GM19452 (cell line): ENCODE data around the gene LRRC75B.

Experiments
- ATAC-seq: cut with Tn5 transposase; IDR thresholded peaks from one replicate; pipeline ENCODE4 v1.9.1; 2021; ENCODE audit not compliant: unreplicated experiment

LRRC75B gene

GRCh38 chr22:24587948-24588347 lies 4.9 kb downstream of the LRRC75B start:
- no peak for ATAC-seq

DNA sequence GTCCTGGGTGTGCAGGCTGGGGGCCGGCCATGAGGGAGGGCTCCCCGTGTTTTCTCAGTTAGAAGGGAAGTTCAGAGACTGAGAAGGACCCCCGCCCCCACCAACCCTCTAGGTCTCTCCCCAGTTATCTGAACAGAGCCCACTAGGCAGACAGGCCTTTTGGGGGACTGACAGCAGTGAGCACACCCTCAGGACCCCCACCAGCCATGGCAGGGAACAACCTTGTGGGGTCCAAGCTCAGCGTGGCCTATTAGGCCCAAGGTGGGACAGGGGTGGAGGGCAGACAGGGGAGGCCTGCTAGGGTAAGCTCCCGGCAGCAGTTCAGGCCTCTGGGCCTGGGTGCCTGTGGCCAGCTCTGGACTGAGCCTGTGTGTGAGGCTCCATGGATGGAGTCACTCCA lies 5.6 kb downstream of the LRRC75B start:
- no peak for ATAC-seq

GRCh38 chr22:24585927-24586546 lies 6.8 kb downstream of the LRRC75B start:
- ATAC-seq: no peak

GRCh38 chr22:24585461-24585860 lies 7.4 kb downstream of the LRRC75B start:
- ATAC-seq: no peak

- no peak for ATAC-seq
Measured at GRCh38 chr22:24584871-24585411, 7.9 kb downstream of the LRRC75B start.

DNA sequence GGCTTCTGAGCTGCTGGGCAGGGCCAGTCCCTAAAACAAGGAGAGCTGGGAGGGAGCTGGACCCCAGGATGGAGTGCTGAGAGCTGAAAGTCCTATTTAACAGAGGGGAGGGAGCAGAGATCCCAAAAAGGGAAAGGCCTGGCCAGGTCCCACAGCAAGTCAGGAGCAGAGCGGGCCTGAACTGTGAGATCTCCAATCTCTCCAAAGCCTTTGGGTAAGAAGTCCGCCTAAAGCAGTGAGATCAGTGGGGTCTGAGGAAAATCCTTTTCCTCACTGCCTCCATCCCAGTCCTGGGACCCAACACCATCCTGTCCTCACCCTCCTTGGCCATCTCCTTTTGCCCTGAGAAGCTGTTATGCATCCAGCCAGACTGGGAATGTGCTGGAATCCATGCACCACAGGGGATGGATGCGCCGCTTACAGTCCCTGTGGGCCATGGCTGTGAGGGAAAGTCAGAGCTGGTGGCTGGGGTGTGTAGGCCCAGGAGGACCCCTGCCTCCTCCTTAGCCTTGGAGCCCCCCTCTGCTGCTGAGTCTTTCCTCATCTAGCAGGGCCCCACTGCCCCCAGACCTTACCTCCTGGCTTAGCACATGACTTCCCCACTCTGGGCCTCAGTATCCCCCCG lies 8.6 kb downstream of the LRRC75B start:
- ATAC-seq: no peak

DNA sequence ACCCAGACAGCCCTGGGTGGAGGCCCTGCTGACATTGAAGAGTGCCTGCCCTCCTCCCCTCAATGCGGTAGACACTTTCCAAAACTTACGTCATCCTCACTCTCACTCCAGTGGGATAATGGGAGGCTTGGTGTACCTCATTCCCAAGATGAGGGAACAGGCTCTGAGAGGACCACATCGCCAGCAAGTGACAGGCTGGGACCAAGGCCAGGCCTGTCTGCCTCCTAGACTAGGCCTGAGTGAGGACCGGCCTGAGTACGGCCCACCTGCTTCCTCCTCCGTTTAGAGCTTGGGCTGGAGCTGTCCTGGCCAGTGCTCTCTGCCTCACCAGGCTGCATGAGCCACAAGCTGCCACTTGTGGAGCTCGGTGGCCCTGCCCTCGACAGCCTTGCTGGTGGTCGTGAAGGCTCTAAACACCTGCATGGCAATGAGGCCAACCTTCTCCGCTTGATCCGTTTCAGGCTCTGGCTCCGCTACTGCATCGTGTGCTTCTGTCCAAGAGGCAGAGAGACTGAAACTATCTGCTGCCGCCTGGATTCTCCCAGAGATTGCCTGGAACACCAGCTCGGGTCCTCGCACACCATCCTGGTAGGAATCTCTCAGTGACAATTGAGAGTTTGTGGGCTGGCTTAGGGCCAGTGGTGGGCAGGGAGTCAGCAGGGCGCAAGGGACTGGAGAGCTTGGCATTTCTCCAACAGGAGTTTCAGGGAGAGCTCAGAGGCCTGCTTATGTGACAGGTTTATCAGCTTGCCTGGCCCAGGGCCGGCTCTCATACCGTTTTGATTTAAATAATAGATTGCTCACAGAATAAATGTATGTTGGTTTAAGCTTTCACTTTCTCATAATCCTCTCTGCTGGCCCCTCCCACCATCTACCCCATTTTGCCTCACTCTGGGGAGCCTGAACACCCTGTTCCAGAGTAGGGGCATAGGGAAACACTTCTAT lies 9.4 kb downstream of the LRRC75B start:
- ATAC-seq: no peak

- no peak for ATAC-seq
Measured at GRCh38 chr22:24582056-24582814, 10.6 kb downstream of the LRRC75B start.

DNA sequence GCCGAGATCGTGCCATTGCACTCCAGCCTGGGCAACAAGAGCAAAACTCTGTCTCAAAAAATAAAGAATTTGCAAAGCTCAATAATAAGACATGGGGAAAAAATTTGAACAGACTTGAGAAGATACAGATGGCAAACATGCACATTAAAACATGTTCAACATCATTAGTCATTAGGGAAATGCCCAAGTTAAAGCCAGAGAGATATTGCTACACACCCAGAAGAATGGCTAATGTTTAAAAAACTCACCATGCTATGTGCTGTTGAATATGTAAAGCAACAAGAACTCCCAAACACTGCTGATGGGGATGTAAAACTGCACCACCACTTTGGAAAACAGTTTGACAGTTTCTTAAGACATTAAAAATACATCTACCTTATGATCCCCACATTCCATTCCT lies 12.6 kb downstream of the LRRC75B start:
- ATAC-seq: no peak

DNA sequence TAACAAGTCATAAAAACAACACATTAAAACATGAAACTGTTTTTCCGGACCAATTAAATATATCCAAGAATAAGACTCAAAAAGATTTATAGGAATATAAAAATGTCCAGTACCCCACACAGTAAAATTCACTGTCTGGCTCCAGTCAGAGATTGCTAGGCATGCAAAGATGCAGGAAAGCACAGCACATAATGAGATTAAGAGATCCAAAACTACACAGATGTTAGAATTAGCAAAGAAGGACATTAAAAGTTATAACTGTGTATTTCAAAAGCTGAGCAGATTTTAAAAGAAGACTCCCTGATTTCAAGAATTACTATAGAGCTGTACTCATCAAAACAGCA lies 13.6 kb downstream of the LRRC75B start:
- no peak for ATAC-seq

DNA sequence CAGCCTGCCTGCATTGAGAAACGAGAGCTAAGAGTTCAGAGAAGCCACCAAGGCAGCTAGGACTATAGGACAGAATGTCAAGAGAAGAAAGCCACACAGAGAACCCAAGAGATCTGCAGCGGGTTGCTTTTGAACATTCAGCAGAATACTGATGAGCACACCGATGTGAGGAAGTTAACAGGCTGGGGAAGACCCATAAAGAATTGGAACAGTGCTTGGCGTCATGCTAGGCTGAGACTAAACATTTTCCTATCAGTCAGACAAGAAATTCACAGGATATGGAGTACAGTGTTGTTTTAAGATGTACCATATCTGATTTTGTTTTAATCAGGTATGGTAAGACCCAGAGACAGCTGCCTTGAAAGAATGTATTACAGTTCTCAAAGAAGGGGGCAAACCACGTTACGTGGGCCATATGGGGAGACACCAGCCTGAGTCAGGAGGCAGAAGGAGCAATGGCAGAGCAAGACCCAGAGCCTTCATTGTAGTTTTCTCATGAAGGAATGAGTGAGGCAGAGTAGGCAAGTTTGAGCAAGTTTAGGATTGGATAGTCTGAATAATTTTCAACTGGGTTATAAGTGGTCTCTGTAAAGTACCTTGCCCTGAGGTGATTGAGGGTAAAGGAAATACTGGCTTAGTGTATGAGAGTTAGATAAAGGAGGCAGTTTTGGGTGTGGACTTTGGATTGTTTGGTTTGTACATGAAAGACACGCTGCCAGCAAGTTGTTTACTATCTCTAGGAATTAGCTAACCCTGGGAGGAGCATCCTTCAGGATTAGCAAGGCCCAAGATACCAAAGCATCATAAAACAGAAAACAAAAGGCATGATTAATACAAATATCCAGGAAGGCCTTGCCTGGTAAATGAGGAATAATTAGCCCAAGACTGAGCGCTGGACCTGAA lies 14.3 kb downstream of the LRRC75B start:
- no peak for ATAC-seq

GRCh38 chr22:24576778-24577177 lies 16.1 kb downstream of the LRRC75B start:
- ATAC-seq: no peak

DNA sequence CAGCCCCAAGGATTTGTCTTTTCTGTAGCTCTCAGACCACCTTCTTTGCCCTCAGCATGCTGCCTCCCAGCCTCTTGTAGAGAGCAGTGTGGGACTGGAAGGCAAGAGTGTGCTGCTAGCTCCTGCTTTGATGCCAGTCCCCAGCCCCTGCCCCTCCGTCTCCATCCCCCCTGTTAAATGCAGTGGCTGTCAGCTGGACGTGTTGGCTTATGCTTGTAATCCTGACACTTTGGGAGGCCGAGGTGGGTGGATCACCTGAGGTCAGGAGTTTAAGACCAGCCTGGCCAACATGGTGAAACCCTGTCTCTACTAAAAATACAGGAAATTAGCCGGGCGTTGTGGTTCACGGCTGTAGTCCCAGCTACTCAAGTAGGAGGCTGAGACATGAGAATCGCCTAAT lies 21.6 kb downstream of the LRRC75B start:
- ATAC-seq: no peak

DNA sequence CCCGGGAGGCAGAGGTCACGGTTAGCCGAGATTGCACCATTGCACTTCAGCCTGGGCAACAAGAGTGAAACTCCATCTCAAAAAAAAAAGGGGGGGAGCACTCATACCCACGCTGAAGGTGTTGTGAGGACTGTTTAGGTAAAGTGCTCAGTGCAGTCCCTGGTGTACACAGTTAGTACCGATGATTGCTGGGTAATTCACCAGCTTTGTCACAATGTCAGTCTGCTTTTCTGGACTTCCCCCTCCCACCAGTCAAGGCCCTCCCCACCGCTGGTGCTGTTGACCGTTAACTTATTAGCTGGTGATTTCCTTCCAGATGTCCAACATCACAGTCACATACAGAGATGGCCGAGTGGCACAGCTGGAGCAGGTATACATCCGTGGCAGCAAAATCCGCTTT lies 25.2 kb downstream of the LRRC75B start:
- ATAC-seq: no peak

DNA sequence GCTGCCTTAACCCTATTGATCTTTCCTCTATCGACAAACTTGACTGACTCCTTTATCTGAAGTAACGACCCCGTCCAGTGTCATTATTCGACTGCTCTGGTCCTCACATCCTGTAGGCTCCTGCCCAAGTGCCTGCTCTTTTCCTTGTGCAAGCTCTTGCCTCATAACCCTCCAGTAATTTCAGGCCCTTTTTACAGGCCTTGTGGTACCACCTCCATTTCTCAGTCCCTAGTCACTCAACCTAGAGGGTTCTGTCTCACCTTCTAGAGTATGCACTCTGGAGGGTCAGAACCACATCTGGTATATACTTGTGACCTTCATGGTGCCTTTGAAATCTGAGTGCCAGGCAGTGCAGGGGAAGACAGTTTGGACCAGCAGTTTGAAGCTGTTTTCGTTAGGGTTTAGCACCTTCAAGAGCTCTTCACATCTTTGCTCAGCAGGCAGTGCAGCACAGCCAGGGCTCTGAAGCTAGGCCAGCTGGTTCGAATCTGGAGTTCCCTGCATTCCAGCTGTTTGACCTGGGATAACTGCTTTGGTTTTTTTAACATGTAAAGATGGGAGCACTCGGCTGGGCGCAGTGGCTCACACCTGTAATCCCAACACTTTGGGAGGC lies 25.9 kb downstream of the LRRC75B start:
- ATAC-seq: no peak

DNA sequence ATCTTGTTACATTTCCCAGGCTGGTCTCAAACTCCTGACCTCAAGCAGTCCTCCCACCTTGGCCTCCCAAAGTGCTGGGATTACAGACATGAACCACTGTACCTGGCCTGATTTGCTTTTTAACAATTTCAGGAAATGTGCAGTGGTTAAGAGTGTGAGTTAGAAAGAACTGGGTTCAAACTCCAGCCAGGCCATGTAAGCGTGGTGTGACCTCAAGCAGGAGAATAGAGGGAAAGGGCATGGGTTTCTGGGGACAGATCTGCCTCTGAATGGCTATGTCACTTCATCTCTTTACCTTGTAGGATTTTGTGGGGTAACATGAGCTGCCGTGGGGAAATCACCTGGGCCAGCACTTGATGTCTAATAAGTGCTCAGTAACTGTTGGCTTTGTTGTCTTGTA lies 27.8 kb downstream of the LRRC75B start:
- no peak for ATAC-seq

- ATAC-seq: no peak
Measured at GRCh38 chr22:24564376-24565058, 28.4 kb downstream of the LRRC75B start.

DNA sequence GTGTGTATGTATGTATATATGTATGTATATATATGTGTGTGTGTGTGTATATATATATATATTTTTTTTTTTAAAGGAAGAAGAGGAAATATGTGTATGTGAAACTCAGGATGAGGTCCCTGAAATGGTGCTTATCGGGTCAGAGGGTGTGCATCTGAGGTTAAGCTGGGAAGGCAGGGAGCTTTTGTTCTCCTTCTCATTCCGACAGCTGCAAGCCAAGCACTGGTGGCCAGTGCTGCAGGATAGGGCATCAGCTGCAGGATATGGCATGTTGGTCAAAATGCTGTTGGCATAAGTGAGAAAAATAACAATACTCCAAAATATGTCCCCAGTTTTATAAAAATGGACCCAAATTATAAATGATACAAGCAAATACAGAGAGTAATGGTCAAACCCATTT lies 29.6 kb downstream of the LRRC75B start:
- ATAC-seq: no peak

GRCh38 chr22:24559471-24559870 lies 33.4 kb downstream of the LRRC75B start:
- no peak for ATAC-seq
